Thyroid gland (tissue), 4 donors: ENCODE data around the gene MYO1E.
"Not testable (repeated sequence)": the region's sequence is repeated elsewhere in the genome, so short reads cannot be mapped to it uniquely, and the experiment has no call there.

ENCODE experiments used
- POLR2A ChIP-seq, 2 donors: fragments of 450-650 bp; IDR thresholded peaks; one replicate each; pipeline ENCODE4 v1.6.1; 2017; ENCODE audit warnings: antibody characterized with exemption in 2 of 2, mild to moderate bottlenecking in 2 of 2, moderate library complexity in 1 of 2
- TF ChIP-seq, protein P1 (sequence below), 6 experiments: fragments of 200-600 bp in 3 of 6; fragments of 450-650 bp in 3 of 6; sonication (generic) in 3 of 6; IDR thresholded peaks; one replicate each; pipeline ENCODE4 v1.5.1; 2016 to 2019; ENCODE audit warnings: antibody characterized with exemption in 6 of 6, mild to moderate bottlenecking in 2 of 6, inconsistent platforms in 1 of 6, moderate library complexity in 1 of 6

- TF ChIP-seq, protein P1, sequence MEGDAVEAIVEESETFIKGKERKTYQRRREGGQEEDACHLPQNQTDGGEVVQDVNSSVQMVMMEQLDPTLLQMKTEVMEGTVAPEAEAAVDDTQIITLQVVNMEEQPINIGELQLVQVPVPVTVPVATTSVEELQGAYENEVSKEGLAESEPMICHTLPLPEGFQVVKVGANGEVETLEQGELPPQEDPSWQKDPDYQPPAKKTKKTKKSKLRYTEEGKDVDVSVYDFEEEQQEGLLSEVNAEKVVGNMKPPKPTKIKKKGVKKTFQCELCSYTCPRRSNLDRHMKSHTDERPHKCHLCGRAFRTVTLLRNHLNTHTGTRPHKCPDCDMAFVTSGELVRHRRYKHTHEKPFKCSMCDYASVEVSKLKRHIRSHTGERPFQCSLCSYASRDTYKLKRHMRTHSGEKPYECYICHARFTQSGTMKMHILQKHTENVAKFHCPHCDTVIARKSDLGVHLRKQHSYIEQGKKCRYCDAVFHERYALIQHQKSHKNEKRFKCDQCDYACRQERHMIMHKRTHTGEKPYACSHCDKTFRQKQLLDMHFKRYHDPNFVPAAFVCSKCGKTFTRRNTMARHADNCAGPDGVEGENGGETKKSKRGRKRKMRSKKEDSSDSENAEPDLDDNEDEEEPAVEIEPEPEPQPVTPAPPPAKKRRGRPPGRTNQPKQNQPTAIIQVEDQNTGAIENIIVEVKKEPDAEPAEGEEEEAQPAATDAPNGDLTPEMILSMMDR (IDR thresholded peaks at IDR 0.05), result not testable (repeated sequence)
- not testable (repeated sequence) for TF ChIP-seq POLR2A (IDR thresholded peaks at IDR 0.05)
Measured at GRCh38 chr15:59401051-59401823, 28.6 kb upstream of the MYO1E start.
